Measurements from ENCODE around the gene SOCS7. TPM values are rescaled to one million over a fixed set of nuclear protein-coding genes. Genes with fewer than 3 reads are reported as not detected.

Gene SOCS7
- total and polyA plus RNA-seq, 2 donors (not counting 1 experiment from before 2014, with no cell fraction given), result 9.4 to 20.8 TPM

DNA sequence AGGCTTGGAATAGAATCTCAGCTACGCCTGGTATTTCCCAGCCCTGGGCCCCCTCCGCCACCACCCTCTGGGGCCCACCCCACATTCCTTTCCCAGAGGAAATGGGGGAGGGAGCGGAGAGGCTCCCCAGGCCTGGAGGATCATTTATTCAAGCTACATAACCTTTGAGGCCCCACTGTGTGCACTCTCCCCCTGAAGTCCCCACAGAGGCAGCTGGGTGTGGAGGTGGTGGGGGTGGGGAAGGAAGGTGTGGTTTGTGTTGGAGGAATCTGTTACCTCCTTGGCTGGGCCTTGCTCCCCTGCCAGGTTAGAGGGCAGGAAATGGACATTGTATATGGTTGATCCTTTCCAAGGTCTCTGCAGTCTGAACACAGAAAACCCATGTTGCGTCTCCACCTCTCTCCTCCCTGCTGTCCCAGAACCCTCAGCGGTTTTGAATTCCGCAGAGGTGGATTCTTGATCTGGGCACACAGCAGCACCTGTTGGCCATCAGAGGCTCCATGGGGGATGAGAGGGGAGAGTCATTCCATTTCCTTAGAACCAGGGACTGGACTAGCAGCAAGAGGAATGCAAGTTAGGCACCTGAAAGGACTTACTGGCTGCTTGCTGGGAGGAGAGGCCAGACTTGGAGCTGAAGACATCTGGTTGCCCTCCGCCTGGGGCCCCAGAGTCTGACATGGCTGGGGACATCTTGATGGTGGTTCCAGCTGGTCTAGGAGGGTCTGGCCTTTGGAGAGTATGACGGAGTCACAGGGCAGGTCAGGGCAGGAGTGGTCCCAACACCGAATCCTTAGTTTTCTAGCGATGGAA lies 99.6 kb downstream of the SOCS7 start:
- peaks cover 0 to 30% (median 6%) of the 10 kb centered on the region in 4 experiments for H3K27me3 ChIP-seq (replicated peaks in 1 of 4; ENCODE audit: control extremely low read depth in 1 of 4, control insufficient read depth in 3 of 4, insufficient read depth in 4 of 4, low read length in 3 of 4)
- ChIA-PET CTCF (interaction anchor here (1.2 kb wide), 1 partner anchor 19 kb away, joined by 3 read pairs; no protein-coding TSS in a partner anchor), POLR2A (no interaction called here)
- no peaks in the 10 kb centered on the region for H3K4me1 ChIP-seq (ENCODE audit: control insufficient read depth in 2 of 2, insufficient read depth in 2 of 2, low read length in 2 of 2)
- no peaks in the 10 kb centered on the region for H4K20me1 ChIP-seq (ENCODE audit: control insufficient read depth, insufficient read depth, low read length, poor library complexity, severe bottlenecking)
- no peak overlapping the region for H3K4me3 ChIP-seq (ENCODE audit: control extremely low read depth in 1 of 5, extremely low read depth in 1 of 5, insufficient read depth in 1 of 5, low read depth in 2 of 5, low read length in 4 of 5)
- peaks cover 0 to 2% (median 0%) of the 10 kb centered on the region in 3 donors for H3K9me3 ChIP-seq (ENCODE audit: control extremely low read depth in 1 of 3, control insufficient read depth in 2 of 3, insufficient read depth in 1 of 3, low read length in 2 of 3)
- no peaks in the 10 kb centered on the region for H3K36me3 ChIP-seq (replicated peaks in 1 of 2; ENCODE audit: control extremely low read depth in 1 of 2, control insufficient read depth in 1 of 2, extremely low read depth in 1 of 2, insufficient read depth in 2 of 2, low read length in 1 of 2)
- WGBS (ENCODE audit: insufficient coverage), result 66% methylated on average over 4 of the region's 10 CpGs
- Mint-ChIP-seq H3K4me3 (no peak overlapping the region), H3K4me1 (peaks cover 13% of the 10 kb centered on the region), H3K27me3 (peaks cover 39% of the 10 kb centered on the region), H3K27ac (no peak overlapping the region), H3K9me3 (ENCODE audit: insufficient read depth) (no peaks in the 10 kb centered on the region)
- no peak overlapping the region for H3K9ac ChIP-seq (ENCODE audit: low read length)
- intact Hi-C loops (cut with micrococcal nuclease), result no loop called here
- no peak for DNase-seq
- ATAC-seq (ENCODE audit: low read depth), result no peak
- no peak overlapping the region for H2AFZ ChIP-seq (ENCODE audit: insufficient read depth, low read depth, low read length, poor library complexity, severe bottlenecking)
- no peak overlapping the region for H3K27ac ChIP-seq (ENCODE audit: low read length in 2 of 2)
- TF ChIP-seq, protein P1, sequence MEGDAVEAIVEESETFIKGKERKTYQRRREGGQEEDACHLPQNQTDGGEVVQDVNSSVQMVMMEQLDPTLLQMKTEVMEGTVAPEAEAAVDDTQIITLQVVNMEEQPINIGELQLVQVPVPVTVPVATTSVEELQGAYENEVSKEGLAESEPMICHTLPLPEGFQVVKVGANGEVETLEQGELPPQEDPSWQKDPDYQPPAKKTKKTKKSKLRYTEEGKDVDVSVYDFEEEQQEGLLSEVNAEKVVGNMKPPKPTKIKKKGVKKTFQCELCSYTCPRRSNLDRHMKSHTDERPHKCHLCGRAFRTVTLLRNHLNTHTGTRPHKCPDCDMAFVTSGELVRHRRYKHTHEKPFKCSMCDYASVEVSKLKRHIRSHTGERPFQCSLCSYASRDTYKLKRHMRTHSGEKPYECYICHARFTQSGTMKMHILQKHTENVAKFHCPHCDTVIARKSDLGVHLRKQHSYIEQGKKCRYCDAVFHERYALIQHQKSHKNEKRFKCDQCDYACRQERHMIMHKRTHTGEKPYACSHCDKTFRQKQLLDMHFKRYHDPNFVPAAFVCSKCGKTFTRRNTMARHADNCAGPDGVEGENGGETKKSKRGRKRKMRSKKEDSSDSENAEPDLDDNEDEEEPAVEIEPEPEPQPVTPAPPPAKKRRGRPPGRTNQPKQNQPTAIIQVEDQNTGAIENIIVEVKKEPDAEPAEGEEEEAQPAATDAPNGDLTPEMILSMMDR (IDR thresholded peaks at IDR 0.05), result no peak
- no peak for TF ChIP-seq EZH2 (IDR thresholded peaks at IDR 0.05; ENCODE audit: borderline replicate concordance, insufficient read depth, low read depth, low read length, poor library complexity, severe bottlenecking)
- H3K4me2 ChIP-seq (replicated peaks; ENCODE audit: low read depth, low read length, poor library complexity, severe bottlenecking), result no peak overlapping the region
- no peaks in the 10 kb centered on the region for H3K79me2 ChIP-seq (ENCODE audit: control insufficient read depth, insufficient read depth, low read length)

DNA sequence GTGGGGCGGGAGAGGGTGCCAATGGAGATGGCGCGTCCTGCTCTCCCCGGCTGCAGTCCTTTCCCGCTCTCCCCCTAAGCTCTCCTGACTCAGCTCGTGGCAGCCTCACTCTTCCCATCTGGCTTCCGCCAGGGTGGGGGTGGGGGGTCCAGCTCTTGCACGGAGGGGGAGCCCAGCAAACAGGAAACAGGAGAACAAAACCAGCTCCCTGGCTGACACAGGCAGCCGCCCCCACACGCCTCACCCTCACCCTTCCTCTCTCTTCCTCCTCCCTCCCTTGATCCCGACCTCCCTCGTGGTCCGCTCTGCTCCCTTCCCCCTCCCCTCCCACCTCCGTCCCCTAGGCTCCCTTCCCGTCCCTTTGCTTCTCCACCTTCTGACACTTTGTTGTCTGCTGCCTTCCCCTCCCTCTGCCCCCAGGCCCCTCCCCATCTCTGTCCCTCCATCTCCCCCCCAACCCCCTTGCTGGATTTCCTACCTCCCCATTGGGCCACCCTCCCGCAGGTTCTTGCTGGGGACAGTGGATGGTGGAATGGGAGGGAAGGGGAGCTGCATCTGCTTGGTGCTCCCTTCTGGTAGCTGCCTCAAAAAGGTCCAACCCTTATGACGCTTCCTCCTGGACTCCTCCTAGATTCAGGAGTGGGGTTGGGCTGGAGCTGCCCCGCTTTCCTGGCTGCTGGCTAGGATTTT lies 100.3 kb downstream of the SOCS7 start:
- H3K4me2 ChIP-seq (replicated peaks; ENCODE audit: low read depth, low read length, poor library complexity, severe bottlenecking), result no peak overlapping the region
- no peak overlapping the region for H3K9ac ChIP-seq (ENCODE audit: low read length)

More for the DNA sequence above, 100.3 kb downstream of the SOCS7 start:
- Histone ChIP-seq H3K9me3 (ENCODE audit: control extremely low read depth in 1 of 3, control insufficient read depth in 2 of 3, insufficient read depth in 1 of 3, low read length in 2 of 3) (peaks cover 0 to 2% (median 0%) of the 10 kb centered on the region in 3 donors), H2AFZ (ENCODE audit: insufficient read depth, low read depth, low read length, poor library complexity, severe bottlenecking) (no peak overlapping the region), H3K27ac (ENCODE audit: low read length in 2 of 2) (no peak overlapping the region), H4K20me1 (ENCODE audit: control insufficient read depth, insufficient read depth, low read length, poor library complexity, severe bottlenecking) (no peaks in the 10 kb centered on the region), H3K36me3 (replicated peaks in 1 of 2; ENCODE audit: control extremely low read depth in 1 of 2, control insufficient read depth in 1 of 2, extremely low read depth in 1 of 2, insufficient read depth in 2 of 2, low read length in 1 of 2) (no peaks in the 10 kb centered on the region), H3K4me1 (ENCODE audit: control insufficient read depth in 2 of 2, insufficient read depth in 2 of 2, low read length in 2 of 2) (no peaks in the 10 kb centered on the region), H3K79me2 (ENCODE audit: control insufficient read depth, insufficient read depth, low read length) (no peaks in the 10 kb centered on the region), H3K4me3 (ENCODE audit: control extremely low read depth in 1 of 5, extremely low read depth in 1 of 5, insufficient read depth in 1 of 5, low read depth in 2 of 5, low read length in 4 of 5) (no peak overlapping the region), H3K27me3 (replicated peaks in 1 of 4; ENCODE audit: control extremely low read depth in 1 of 4, control insufficient read depth in 3 of 4, insufficient read depth in 4 of 4, low read length in 3 of 4) (peaks cover 0 to 30% (median 6%) of the 10 kb centered on the region in 4 experiments)
- 41% methylated on average over 11 of the region's 18 CpGs for WGBS (ENCODE audit: insufficient coverage)
- TF ChIP-seq, protein P1 (IDR thresholded peaks at IDR 0.05), result no peak
- TF ChIP-seq EZH2 (IDR thresholded peaks at IDR 0.05; ENCODE audit: borderline replicate concordance, insufficient read depth, low read depth, low read length, poor library complexity, severe bottlenecking), result no peak
- ChIA-PET POLR2A (no interaction called here), CTCF (no interaction called here)
- intact Hi-C loops (cut with micrococcal nuclease), result no loop called here
- Mint-ChIP-seq H3K4me1 (peaks cover 13% of the 10 kb centered on the region), H3K4me3 (no peak overlapping the region), H3K27ac (no peak overlapping the region), H3K9me3 (ENCODE audit: insufficient read depth) (no peaks in the 10 kb centered on the region), H3K27me3 (peaks cover 44% of the 10 kb centered on the region)
- ATAC-seq (ENCODE audit: low read depth) (no peak), DNase-seq (no peak)
